Measurements from ENCODE around the gene ZNF587B.
"Not testable (repeated sequence)": the region's sequence is repeated elsewhere in the genome, so short reads cannot be mapped to it uniquely, and the experiment has no call there.

ZNF587B gene

DNA sequence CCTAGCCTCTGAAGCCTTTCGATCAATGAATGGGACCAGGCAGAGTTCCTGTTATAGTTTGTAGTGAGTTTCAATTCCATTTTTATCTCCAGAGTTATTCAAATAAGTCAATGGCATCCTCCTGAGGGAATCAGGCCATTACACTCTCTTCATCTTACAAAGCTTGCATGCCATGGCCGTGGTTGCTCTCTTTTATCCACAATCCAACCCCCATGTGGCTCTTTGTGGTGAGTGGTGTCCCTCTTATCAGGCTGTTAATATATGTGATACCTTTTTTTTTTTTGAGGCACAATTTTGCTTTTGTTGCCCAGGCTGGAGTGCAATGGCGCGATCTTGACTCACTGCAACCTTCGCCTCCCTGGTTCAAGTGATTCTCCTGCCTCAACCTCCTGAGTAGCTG, 6.9 kb downstream of the ZNF587B start:
- H3K4me1 Mint-ChIP-seq, result peaks cover 22% of the 10 kb centered on the region
- DNase-seq, result not testable (repeated sequence)

DNA sequence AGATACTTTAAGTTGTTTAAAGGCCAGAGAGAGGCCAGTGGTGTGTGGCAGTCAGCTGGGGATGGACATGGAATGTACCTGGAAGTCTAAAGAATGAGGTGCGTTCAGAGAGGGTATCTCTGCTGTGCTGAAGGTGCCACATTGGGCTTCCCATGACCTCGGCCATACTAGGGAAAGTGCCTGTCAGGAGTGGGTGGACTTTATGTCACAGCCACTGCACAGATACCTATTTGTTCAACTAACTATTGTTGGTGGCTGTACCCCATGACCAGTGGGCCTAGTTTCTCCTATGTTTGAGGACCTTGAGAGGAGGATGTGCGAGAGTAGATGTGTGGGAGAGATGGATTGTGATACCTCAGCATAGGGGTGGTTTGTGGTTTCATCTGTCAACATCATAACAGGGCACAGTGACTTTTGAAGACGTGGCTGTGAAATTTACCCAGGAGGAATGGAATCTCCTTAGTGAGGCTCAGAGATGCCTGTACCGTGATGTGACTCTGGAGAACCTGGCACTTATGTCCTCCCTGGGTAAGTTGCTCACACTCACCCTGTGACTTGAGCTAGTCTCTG, 8.6 kb downstream of the ZNF587B start:
- Mint-ChIP-seq H3K36me3 (ENCODE audit: low read depth) (peaks cover 42% of the 10 kb centered on the region), H3K27ac (peak overlapping the region; percentile 31), H3K4me1 (peaks cover 17% of the 10 kb centered on the region)
- not testable (repeated sequence) for DNase-seq, H3K9me3 Mint-ChIP-seq, H3K4me3 Mint-ChIP-seq, H3K27me3 Mint-ChIP-seq
- peak; percentile 77 for ATAC-seq

More for the DNA sequence above, 6.9 kb downstream of the ZNF587B start:
- not testable (repeated sequence) for H3K27ac Mint-ChIP-seq, H3K4me3 Mint-ChIP-seq, ATAC-seq, H3K27me3 Mint-ChIP-seq, H3K9me3 Mint-ChIP-seq
- H3K36me3 Mint-ChIP-seq (ENCODE audit: low read depth), result peaks cover 32% of the 10 kb centered on the region

DNA sequence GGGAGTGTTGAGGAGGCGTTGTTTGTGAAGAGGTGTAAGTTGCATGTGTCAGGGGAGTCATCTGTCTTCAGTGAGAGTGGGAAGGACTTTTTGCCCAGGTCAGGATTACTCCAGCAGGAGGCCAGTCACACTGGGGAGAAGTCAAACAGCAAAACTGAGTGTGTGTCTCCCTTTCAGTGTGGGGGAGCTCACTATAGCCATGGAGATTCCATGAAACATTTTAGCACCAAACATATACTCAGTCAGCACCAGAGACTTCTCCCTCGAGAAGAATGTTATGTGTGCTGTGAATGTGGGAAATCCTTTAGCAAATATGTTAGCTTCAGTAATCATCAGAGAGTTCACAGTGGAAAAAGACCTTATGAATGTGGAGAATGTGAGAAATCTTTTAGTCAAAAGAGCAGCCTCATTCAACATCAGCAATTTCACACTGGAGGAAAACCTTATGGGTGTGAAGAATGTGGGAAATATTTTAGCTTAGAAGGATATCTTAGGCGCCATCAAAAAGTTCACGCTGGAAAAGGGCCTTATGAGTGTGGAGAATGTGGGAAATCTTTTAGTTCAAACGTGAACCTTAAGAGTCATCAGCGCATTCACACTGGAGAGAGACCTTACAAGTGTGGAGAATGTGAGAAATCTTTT, 11.1 kb downstream of the ZNF587B start:
- no peak overlapping the region for H3K4me3 Mint-ChIP-seq
- peaks cover 59% of the 10 kb centered on the region for H3K36me3 Mint-ChIP-seq (ENCODE audit: low read depth)
- no peak overlapping the region for H3K27ac Mint-ChIP-seq

DNA sequence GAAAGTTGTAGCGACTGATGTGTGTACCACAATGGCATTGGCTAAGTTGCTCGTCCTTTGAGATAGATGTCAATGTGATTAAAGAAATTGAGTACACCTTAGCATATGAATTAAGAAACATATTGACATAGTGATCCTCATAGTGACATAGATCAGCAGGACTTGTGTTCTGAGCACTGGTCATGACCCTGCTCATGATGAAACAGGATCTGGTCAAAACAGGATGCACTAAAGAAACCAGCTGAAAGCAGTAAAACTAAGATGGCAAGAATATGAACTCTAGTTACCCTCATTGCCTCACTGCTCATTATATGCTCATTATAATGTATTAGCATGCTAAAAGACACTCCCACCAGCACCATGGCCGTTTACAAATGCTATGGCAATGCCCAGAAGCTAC, 17.1 kb downstream of the ZNF587B start:
- H3K27me3 Mint-ChIP-seq, H3K4me3 Mint-ChIP-seq, DNase-seq, H3K27ac Mint-ChIP-seq, ATAC-seq, H3K9me3 Mint-ChIP-seq: not testable (repeated sequence)
- H3K36me3 Mint-ChIP-seq (ENCODE audit: low read depth), result peaks cover 59% of the 10 kb centered on the region
- peaks cover 19% of the 10 kb centered on the region for H3K4me1 Mint-ChIP-seq

More for the DNA sequence above, 11.1 kb downstream of the ZNF587B start:
- ATAC-seq, result no peak
- Mint-ChIP-seq H3K4me1 (peaks cover 17% of the 10 kb centered on the region), H3K9me3 (no peaks in the 10 kb centered on the region), H3K27me3 (no peaks in the 10 kb centered on the region)
- DNase-seq, result no peak

DNA sequence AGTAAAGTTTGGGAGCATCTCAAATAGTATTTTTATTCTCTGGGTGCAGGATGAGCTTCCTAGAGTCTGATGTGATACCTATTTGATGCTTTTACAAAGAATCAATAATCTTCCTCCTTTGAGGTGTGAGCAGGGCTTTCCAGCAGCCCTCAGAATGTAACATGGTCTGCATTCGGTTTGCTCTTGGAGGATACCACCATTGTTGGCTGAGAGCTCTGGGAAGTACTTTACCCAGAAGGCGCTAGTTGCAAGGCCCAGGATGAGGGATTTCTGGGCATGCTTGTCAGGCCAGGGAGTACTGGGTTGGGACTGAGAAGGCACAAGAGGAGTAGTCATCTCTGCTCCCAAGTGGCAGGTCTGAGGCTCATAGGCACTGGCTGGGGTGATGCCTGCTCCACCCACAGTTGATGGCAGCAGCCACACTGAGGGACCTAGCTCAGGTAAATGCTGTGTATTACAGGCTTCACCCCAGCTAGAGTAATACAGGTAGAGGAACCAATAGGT, 19.1 kb downstream of the ZNF587B start:
- H3K36me3 Mint-ChIP-seq (ENCODE audit: low read depth), result peaks cover 62% of the 10 kb centered on the region

DNA sequence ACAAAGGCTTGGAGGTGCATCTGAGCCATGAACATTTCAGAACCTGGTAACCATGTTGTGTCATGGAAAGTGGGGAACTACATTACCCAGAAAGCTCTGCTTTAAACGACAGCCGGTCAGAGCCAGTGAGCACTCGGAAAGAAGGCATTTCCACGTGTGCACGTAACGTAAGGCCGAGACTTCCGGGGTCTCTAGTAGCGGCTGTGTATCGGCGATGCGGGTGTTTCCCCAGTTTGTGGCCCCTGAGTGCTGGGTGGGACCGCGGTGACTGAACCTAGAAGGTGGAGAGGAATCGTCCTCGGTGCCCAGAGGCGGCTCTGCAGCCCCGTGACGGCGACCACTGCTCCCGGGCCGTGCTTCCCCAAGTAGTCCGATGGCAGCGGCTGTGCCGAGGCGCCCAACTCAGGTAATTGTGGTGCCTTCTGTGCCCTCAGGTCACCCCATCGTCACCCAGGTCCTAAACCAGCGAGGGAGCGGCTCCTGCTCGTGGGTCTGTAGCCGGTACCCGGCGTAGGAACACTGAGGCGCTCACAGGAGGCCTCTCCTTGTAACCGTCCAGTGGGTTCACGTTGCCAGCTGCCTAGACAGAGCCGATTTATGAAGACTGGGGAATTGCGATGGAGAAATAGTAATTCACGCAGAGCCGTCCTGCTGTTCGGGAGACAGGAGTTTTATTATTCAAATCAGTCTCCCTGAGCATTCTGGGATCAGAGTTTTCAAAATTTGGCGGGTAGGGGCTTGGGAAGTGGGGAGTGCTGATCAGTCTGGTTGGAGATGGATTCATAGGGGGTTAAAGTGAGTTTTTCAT, 19.8 kb downstream of the ZNF587B start, which contains the start of gene ZNF587:
TSS of gene ZNF587 (plus strand) at position 194 of the 808 bp plus-strand sequence. CDS start at position 374, 180 bp downstream.
- DNase-seq (peak; percentile 78), ATAC-seq (peak; percentile 99)
- peak within 1 kb of the TSS; percentile 89 for H3K27ac Mint-ChIP-seq
- H3K4me3 Mint-ChIP-seq, result peak within 1 kb of the TSS; percentile 92
- H3K9me3 Mint-ChIP-seq, H3K27me3 Mint-ChIP-seq: not testable (repeated sequence)
- H3K4me1 Mint-ChIP-seq, result peaks cover 19% of the 10 kb centered on the region
- peaks cover 61% of the 10 kb centered on the region for H3K36me3 Mint-ChIP-seq (ENCODE audit: low read depth)

More for the DNA sequence above, 19.1 kb downstream of the ZNF587B start:
- H3K27me3 Mint-ChIP-seq, H3K9me3 Mint-ChIP-seq, DNase-seq: not testable (repeated sequence)
- ATAC-seq, result peak; percentile 37
- Mint-ChIP-seq H3K4me3 (peak overlapping the region; percentile 92), H3K4me1 (peaks cover 19% of the 10 kb centered on the region), H3K27ac (peak overlapping the region; percentile 89)

DNA sequence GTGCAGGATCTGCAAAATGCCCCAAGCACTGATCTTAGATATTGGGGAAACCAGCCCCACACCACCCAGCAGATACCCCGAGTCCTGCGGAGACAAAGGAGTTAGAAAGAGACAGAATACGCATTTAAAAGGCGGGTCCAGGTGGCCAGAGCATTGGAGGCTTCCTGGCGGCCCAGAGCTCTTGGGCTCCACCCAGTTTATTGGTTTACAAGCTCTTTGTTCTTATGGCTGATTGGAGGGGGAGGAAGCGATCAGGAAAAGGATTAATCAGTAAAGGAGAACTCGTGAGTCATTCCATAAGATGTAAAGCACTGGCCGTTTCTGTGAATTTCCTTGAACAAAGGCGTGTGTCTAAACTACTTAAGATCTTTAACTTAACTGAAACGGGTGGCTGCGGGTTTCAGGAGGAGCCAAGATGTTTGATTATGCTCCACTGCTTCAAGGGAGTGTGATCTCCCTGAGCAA, 20.5 kb downstream of the ZNF587B start:
- H3K36me3 Mint-ChIP-seq (ENCODE audit: low read depth), result peaks cover 60% of the 10 kb centered on the region
- DNase-seq (peak; percentile 7), ATAC-seq (no peak)
- H3K27ac Mint-ChIP-seq, result peak overlapping the region; percentile 89
- no peaks in the 10 kb centered on the region for H3K27me3 Mint-ChIP-seq
- H3K9me3 Mint-ChIP-seq, result peaks cover 10% of the 10 kb centered on the region
- peak overlapping the region; percentile 92 for H3K4me3 Mint-ChIP-seq
- peaks cover 19% of the 10 kb centered on the region for H3K4me1 Mint-ChIP-seq

DNA sequence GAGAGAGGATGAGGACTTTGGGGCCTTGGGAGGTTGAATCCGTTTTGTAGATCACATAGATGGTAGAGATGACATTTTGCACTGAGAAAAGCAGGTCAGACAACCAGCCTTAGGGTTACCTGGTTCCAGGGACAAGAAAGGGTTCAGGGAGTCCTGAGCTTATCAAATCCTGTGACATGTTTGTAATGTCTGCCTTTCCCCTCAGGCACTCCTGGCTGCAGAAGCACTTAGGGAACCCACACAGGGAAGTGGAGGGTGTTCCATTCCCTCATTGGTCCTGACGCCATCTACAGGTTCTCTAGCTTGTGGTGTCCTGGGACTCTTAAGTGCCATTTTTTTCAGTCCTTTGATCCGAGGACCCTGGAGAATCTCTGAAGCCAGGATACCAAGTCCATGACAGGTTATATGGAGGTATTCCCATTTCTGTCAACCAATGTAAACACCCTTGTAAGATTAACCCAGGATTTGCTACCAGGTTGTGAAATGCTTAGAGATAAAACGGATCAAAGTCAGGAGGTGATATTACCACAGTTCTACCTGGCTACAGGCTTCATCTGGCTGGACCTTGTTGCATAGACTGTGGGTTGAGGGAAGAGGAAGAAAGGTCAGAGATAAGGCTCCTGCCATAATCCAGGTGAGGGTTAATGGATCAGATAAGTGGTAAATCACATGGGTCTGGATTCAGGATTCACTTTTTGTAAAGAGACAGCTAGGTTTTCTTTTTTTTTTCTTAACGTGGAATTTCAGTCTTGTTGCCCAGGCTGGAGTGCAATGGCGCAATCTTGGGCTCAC, 21.9 kb downstream of the ZNF587B start:
- H3K36me3 Mint-ChIP-seq (ENCODE audit: low read depth), result peaks cover 64% of the 10 kb centered on the region
- ATAC-seq, H3K4me3 Mint-ChIP-seq, H3K27ac Mint-ChIP-seq, DNase-seq, H3K27me3 Mint-ChIP-seq: not testable (repeated sequence)
- H3K4me1 Mint-ChIP-seq, result peaks cover 22% of the 10 kb centered on the region
- peaks cover 12% of the 10 kb centered on the region for H3K9me3 Mint-ChIP-seq

DNA sequence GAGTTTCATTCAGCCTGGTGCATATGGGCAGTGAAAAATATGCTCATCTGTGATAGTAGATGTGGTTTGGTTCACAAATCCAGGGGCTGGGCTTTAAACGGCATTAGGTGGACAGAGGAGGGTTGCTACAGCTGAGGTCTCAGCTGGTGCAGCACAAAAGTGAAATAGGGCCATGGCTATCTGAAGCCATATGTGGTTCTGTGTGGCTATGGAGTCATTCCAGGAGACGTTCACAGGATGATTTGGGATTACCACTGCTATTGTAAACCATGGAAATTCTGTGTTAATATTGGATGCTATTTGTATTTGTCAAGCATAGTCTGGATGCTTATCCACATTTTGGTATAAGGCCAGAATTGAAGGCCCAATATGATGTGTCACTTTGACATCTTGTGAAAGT, 24.0 kb downstream of the ZNF587B start:
- DNase-seq, H3K4me3 Mint-ChIP-seq, H3K27me3 Mint-ChIP-seq, ATAC-seq, H3K27ac Mint-ChIP-seq: not testable (repeated sequence)
- peaks cover 76% of the 10 kb centered on the region for H3K36me3 Mint-ChIP-seq (ENCODE audit: low read depth)
- H3K4me1 Mint-ChIP-seq, result peaks cover 21% of the 10 kb centered on the region
- peaks cover 17% of the 10 kb centered on the region for H3K9me3 Mint-ChIP-seq

DNA sequence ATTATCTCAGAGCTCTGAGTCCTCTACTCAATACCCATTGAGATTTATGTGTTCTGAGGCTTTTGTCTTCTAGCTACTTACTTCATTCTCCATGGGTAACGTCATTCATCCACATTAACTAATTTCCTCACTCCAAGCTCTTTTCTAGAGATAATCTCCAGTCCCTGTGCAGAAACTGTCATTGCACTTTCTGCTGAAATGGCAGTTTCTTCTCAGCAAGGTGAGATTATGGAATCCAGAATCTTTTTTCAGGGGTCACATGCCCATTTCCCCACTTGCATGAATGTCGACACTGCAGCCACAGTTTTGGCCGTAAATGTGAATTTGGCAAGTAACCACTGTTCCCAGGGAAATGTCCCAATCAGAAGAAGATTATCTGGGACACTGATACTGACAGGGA, 32.3 kb downstream of the ZNF587B start:
- not testable (repeated sequence) for H3K4me1 Mint-ChIP-seq, H3K4me3 Mint-ChIP-seq, H3K27ac Mint-ChIP-seq, DNase-seq, ATAC-seq, H3K27me3 Mint-ChIP-seq
- Mint-ChIP-seq H3K9me3 (peaks cover 35% of the 10 kb centered on the region), H3K36me3 (ENCODE audit: low read depth) (peaks cover 91% of the 10 kb centered on the region)

DNA sequence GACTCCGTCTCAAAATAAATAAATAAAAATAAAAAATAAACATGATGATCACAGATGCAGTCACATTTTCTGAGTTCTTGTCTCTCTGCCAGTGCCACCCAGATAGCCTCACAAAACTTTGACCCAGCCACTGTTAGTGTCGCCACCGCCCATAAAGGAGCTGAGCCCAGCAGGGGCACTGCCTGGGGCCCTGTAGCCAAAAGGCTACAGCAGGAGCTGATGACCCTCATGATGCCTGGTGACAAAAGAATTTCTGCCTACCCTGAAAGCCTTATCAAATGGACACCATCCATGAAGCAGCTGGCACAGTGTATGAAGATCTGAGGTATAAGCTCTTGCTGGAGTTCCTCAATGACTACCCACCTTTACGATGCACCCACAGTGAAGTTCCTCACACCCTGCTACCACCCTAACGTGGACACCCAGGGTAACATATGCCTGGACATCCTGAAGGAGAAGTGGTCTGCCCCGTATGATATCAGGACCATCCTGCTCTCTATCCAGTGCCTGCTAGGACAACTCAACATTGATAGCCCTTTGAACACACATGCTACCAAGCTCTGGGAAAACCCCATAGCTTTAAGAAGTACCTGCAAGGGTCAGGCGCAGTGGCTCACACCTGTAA, 37.9 kb downstream of the ZNF587B start:
- ATAC-seq (no peak), DNase-seq (no peak)
- no peaks in the 10 kb centered on the region for H3K4me1 Mint-ChIP-seq
- peaks cover 90% of the 10 kb centered on the region for H3K36me3 Mint-ChIP-seq (ENCODE audit: low read depth)
- H3K9me3 Mint-ChIP-seq, result peaks cover 52% of the 10 kb centered on the region
- H3K27me3 Mint-ChIP-seq, result no peaks in the 10 kb centered on the region
- H3K27ac Mint-ChIP-seq, result no peak overlapping the region
- no peak overlapping the region for H3K4me3 Mint-ChIP-seq

DNA sequence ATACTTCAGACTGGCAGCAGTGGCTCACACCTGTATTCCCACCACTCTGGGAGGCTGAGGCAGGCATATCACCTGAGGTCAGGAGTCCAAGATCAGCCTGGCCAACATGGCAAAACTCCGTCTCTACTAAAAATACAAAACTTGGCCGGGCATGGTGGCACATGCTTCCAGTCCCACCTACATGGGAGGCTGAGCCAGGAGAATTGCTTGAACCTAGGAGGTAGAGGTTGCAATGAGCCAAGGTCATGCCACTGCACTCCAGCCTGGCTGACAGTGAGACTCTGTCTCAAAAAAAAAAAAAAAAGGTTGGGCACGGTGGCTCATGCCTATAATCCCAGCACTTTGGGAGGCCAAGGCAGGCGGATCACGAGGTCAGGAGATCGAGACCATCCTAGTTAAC, 39.6 kb downstream of the ZNF587B start:
- not testable (repeated sequence) for H3K4me1 Mint-ChIP-seq, H3K27ac Mint-ChIP-seq, DNase-seq, H3K27me3 Mint-ChIP-seq, H3K4me3 Mint-ChIP-seq, ATAC-seq
- H3K9me3 Mint-ChIP-seq, result peaks cover 57% of the 10 kb centered on the region
- H3K36me3 Mint-ChIP-seq (ENCODE audit: low read depth), result peaks cover 91% of the 10 kb centered on the region

DNA sequence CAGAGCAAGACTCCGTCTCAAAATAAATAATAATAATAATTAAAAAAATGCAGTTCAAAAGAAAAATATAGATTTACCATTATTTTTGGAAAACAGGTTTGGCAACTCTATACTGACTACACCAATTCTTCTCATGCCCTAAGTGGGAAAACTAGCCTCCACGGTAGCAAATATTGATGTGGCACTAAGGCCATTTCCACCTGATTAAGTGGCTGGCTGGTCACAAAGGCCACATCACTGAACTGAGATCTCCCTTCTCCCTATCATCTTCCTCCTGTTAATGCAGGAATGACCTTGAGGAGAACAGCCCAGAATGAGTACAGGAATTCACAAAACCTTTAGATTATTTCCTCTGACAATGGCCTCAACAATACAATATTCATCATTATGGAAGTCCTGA, 40.1 kb downstream of the ZNF587B start:
- H3K27me3 Mint-ChIP-seq, result no peaks in the 10 kb centered on the region
- no peak overlapping the region for H3K27ac Mint-ChIP-seq
- H3K9me3 Mint-ChIP-seq, result peaks cover 52% of the 10 kb centered on the region
- no peak for DNase-seq
- no peaks in the 10 kb centered on the region for H3K4me1 Mint-ChIP-seq
- peaks cover 91% of the 10 kb centered on the region for H3K36me3 Mint-ChIP-seq (ENCODE audit: low read depth)
- H3K4me3 Mint-ChIP-seq, result no peak overlapping the region
- ATAC-seq, result no peak

Measured in activated naive CD8-positive, alpha-beta T cell treated with anti-CD3 and anti-CD28 coated beads, Interleukin-2, amount 50 U/mL, for 24 hours (primary cell).